HG02678 (cell line): ENCODE measurements around the gene IGLL5.
"Not testable (repeated sequence)": the region's sequence is repeated elsewhere in the genome, so short reads cannot be mapped to it uniquely, and the experiment has no call there.

Experiments used
- ATAC-seq: cut with Tn5 transposase; IDR thresholded peaks from one replicate; pipeline ENCODE4 v1.9.1; 2021; ENCODE audit warnings: mild to moderate bottlenecking, moderate library complexity; ENCODE audit not compliant: unreplicated experiment

Gene IGLL5

GRCh38 chr22:22899342-22900080, 11.9 kb downstream of the IGLL5 start:
- not testable (repeated sequence) for ATAC-seq

GRCh38 chr22:22900527-22901205, 13.1 kb downstream of the IGLL5 start:
- ATAC-seq = not testable (repeated sequence)

- ATAC-seq = no peak
Measured at GRCh38 chr22:22901578-22902218, 14.1 kb downstream of the IGLL5 start.

- no peak for ATAC-seq
Measured at GRCh38 chr22:22902247-22903001, 14.8 kb downstream of the IGLL5 start.

GRCh38 chr22:22903355-22903777, 15.8 kb downstream of the IGLL5 start:
- no peak for ATAC-seq

- ATAC-seq = not testable (repeated sequence)
Measured at GRCh38 chr22:22903781-22904192, 16.2 kb downstream of the IGLL5 start.

GRCh38 chr22:22904736-22905135, 17.1 kb downstream of the IGLL5 start:
- not testable (repeated sequence) for ATAC-seq

- ATAC-seq = not testable (repeated sequence)
Measured at GRCh38 chr22:22906391-22906790, 18.8 kb downstream of the IGLL5 start.

- ATAC-seq = no peak
Measured at GRCh38 chr22:22906907-22907550, 19.4 kb downstream of the IGLL5 start.

GRCh38 chr22:22907551-22908494, 20.2 kb downstream of the IGLL5 start:
- ATAC-seq = no peak

GRCh38 chr22:22908495-22908861, 20.9 kb downstream of the IGLL5 start:
- ATAC-seq = no peak

- no peak for ATAC-seq
Measured at GRCh38 chr22:22908941-22909604, 21.5 kb downstream of the IGLL5 start.

- ATAC-seq = no peak
Measured at GRCh38 chr22:22909605-22910271, 22.1 kb downstream of the IGLL5 start.

GRCh38 chr22:22910272-22911240, 22.9 kb downstream of the IGLL5 start:
- ATAC-seq = no peak

- ATAC-seq = no peak
Measured at GRCh38 chr22:22911327-22912134, 23.9 kb downstream of the IGLL5 start.
